Activated CD4-positive, alpha-beta T cell treated with anti-CD3 and anti-CD28 coated beads, Interleukin-2, amount 50 U/mL, for 16 hours (primary cell): ENCODE measurements around the gene EBP.
A peak's percentile ranks its signal among the peaks of the same experiment; 100 is the strongest.
"Not testable (repeated sequence)": the region's sequence is repeated elsewhere in the genome, so short reads cannot be mapped to it uniquely, and the experiment has no call there.

Source experiments
- DNase-seq: peaks from one replicate; pipeline ENCODE4 v3.0.0-alpha.2; 2020

Gene EBP

DNA sequence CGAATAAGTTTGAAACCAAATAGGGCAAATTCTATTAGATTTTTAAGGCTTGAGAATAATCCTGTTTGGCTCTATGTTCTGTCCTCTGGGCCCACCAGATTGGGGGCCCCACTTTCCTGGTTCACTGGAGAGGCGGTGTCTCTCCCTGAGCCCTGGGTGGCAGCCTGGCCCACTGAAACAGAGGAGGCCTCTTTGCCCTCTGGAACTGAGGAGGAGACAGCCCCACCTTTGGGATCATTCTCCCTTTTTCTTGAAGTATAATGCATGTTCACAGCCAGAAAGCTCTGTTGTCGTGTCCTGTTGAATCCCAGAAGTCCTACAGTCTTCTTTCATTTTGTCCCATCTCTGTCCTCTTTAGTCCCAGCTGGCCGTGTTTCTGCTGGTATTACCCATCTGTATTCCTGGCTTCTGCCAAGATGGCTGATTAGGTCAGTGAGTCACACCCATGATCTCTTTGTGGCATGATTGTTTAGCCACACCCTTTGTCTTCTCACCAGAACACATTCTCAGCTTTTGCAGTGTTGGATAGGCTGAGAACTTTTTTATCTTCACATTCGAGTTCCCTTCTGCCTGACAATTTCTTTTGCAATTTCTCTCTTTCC, 9.9 kb downstream of the EBP start:
- DNase-seq = peak; percentile 43

DNA sequence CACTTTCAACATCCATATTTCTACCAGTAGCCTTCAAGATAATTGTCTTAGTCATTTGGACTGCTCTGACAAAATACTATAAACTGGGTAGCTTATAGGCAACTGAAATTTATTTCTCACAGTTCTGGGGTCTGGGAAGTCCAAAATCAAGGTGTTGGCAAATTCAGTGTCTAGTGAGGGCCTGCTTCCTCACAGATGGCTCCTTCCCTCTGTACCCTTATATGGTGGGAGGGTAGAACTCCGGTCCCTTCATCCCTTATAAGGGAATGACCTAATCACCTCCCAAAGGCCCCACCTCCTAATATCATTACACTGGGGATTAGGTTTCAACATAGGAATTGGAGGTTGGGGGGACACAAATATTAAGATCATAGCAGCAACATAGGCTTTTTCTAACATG, 10.6 kb downstream of the EBP start:
- no peak for DNase-seq

DNA sequence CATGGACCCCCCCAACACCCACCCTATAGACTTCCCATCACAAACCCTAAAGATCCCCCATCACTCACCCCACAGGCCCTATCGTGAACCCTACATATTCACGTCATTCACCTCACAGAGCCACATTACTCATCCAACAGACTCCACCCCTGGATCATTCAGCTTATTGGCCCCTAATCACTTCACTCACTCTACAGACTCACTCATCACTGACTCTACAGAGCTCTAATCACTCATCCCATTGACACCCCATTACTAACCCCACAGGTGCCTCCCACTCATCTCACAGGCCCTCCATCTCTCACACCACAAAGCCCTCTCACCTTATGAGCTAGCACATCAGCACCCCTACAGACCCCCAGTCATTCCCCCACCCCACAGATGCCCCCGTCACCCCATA, 11.6 kb downstream of the EBP start:
- DNase-seq = no peak

DNA sequence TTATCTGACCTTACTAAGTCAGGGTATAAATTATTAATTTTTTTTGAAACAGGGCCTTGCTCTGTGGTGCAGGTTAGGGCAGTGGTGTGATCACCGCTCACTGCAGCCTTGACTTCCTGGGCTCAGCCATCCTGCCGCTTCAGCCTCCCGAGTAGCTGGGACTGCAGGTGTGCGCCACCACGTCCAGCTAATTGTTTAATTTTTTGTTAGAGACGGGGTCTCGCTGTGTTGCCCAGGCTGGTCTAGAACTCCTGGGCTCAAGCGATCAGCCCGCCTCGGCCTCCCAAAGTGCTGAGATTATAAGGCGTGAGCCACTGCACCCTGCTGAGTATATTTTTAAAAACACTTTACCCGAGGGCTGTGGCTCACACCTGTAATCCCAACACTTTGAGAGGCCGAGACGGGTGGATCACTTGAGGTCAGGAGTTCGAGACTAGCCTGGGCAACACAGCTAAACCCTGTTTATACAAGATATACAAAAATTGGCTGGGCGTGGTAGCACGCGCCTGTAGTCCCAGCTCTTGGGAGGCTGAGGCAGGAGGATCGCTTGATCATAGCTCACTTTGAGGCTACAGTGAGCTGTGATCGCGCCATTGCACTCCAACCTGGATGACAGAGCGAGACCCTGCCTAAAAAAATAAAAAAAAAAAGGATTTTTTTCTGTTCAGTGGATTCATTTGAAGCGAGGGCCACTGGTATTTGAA, 17.2 kb downstream of the EBP start:
- no peak for DNase-seq

DNA sequence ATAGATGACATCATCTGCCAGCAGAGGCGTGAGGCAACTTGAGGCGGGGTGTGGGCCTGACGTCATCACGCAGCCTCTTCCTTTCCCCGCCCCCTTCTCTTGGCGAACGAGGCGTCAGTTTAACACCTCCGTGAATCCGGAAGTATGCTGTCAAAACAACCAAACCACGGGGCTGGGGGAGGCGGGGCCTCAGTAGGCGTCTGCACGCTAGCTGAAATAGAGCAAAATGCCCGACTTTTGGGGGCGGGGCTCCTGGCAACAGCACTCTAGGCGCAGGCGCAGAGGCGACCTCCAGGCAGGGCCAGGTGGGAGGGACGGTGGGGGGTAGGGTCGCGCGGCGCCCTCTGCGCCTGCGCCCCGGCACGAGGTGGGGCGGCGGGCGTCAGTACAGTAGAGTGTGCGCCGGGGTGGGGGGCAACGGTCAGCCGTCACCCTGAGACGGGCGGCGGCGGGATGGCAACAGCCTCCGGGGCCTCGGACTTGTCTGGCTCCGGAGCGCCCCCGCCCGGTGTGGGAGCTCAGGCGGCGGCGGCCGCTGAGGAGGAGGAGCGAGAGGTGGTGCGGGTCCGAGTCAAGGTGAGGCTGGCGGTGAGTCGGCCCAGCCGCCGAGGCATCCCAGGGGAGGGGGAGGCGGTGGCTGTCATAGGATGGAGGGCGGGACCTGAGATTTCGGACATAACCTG, 17.9 kb downstream of the EBP start, which contains the start of gene TBC1D25:
TBC1D25 (plus strand) TSS at position 370 of the 683 bp plus-strand sequence; CDS start at position 454, 84 bp downstream.
- DNase-seq = peak; percentile 98

DNA sequence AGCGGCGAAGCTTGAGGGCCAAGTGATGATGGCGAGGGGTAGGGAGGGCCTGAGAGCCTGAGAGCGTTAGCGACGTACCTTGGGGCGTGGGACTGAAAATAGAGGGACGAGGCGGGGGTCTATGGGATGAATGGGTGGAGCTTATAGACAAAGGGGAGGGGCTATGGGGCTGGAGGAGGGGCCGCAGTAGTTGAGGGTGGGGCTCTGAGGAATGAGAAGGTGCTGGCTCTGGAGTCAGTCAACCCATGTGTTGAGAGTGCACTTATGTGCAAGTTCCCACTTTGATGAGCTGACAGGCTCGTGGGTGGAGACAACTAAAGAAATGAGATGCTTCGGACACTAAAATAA, 18.4 kb downstream of the EBP start:
- peak; percentile 62 for DNase-seq

DNA sequence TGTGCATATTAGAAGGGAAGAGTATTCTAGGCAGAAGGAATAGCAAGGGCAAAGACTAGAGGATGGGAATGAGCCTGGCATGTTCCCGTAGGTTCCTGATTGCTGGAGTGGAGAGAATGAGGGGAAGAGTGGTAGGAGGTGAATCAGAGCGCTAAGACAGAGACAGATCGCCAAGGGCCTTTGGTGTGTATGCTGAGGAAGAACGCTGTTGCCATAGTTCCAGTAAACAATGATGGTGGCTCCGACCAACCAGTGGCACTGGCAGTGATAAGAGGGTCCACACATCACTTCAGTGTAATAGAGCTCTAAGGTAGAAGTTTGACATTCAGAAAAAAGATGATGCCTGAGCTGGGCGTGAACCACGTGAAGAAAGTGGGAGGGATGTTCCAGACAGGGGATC, 18.9 kb downstream of the EBP start:
- DNase-seq = no peak

DNA sequence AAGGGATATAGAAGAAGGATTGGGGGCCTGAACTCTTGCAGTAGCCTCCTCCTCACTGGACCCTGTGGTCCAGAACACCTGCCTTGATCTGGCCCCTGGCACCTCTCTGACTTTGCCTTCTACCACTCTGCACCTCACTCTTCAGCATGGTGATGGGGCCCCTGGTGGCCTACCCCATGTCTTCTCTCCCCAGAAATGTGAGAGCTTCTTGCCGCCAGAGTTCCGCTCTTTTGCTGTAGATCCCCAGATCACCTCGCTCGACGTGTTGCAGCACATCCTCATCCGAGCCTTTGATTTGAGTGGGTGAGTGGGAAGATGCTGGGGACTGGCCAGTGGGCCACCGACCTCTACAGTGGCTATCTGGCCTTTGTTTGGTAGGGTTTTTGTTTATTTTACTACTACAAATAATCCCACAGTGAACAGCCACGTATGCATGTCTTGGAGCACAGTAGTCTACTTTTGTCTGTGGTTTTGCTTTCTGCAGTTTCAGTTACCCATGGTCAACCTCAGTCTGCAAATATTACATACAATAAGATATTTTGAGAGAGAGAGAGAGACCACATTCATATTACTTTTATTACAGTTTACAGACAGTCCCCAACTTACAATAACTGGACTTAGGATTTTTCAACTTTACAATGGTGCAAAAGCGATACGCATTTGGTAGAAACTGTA, 19.7 kb downstream of the EBP start:
- no peak for DNase-seq

DNA sequence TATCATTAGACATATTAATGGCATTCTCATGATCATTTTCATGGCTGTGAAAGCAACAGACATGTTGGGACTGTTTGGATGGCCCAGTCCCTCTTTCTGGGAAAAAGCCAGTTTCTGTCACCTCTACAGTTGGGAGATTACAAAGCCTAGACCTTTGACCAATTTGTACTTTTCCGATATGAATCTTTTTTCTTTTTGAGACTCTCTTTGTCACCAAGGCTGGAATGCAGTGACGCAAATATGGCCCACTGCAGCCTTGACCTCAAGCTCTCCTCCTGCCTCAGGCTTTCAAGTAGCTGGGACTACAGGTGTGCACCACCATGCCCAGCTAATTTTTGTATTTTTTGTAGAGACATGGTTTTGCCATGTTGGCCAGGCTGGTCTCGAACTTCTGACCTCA, 27.3 kb downstream of the EBP start:
- no peak for DNase-seq

DNA sequence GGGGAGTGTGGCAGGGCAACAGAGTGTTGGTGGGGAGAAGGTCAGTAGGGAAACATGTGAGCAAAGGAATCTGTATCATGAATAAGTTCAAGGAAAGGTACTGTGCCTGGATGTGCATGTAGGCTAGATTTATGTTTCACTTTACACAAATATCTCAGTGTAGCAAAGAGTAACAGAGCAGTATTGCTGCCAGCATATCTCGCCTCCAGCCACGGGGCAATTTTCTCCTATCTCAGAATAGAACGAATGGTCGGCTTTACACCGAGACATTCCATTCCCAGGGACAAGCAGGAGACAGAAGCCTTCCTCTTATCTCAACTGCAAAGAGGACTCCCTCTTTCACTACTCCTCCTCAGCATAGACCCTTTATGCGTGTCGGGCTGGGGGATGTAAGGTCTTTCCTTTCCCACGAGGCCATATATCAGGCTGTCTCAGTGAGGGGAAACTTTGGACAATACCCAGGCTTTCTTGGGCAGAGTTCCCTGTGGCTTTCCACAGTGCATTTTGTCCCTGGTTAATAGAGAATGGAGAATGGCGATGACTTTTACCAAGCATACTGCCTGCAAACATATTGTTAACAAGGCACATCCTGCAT, 34.2 kb downstream of the EBP start:
- not testable (repeated sequence) for DNase-seq

DNA sequence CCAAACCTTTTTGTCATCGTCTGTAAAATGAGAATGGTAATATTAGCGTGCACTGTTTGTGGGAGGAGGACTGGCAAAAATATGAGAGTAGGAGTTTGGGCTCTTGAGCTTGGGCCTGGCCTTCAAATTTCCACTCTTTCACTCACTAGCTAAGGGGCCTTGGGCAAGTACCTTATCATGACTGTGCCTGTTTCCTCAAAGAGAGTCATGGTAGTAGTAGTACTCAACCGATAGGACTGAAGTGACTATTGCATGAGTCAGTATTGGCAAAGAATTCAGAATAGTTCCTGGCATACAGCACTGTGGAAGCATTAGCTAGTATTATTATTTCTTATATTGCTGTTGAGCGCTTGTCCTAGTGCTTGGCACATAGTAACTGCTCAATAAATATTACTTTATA, 36.7 kb downstream of the EBP start:
- DNase-seq = peak; percentile 60

DNA sequence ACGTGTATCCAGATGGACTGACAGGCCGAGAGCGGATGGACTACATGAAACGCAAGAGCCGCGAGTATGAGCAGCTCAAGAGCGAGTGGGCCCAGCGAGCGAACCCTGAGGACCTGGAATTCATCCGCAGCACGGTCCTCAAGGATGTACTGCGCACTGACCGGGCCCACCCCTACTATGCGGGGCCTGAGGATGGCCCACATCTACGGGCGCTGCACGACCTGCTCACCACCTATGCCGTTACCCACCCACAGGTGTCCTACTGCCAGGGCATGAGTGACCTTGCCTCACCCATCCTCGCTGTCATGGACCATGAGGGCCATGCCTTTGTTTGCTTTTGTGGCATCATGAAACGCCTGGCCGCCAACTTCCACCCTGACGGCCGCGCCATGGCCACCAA, 38.0 kb downstream of the EBP start:
- no peak for DNase-seq

DNA sequence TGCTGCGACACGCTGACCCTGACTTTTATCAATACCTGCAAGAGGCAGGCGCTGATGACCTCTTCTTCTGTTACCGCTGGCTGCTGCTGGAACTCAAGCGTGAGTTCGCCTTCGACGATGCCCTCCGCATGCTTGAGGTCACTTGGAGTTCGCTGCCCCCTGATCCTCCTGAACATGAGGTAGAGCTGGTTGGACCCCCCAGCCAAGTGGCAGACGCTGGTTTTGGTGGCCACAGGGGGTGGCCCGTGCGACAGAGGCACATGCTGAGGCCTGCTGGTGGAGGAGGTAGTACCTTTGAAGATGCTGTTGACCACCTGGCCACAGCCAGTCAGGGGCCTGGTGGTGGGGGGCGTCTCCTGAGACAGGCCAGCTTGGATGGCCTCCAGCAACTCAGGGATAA, 38.4 kb downstream of the EBP start:
- no peak for DNase-seq

DNA sequence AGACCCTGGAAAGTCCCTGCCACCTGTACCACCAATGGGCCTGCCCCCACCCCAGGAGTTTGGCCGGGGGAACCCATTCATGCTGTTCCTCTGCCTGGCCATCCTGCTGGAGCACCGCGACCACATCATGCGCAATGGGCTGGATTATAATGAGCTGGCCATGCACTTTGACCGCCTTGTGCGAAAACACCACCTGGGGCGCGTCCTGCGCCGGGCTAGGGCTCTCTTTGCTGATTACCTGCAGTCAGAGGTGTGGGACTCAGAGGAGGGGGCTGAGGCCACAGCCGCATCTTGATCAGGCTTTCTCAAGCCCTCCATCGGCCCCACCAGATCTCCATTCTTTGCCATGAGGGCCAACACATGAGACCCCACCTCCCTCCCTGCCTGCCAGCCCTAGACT, 39.1 kb downstream of the EBP start:
- DNase-seq = no peak

DNA sequence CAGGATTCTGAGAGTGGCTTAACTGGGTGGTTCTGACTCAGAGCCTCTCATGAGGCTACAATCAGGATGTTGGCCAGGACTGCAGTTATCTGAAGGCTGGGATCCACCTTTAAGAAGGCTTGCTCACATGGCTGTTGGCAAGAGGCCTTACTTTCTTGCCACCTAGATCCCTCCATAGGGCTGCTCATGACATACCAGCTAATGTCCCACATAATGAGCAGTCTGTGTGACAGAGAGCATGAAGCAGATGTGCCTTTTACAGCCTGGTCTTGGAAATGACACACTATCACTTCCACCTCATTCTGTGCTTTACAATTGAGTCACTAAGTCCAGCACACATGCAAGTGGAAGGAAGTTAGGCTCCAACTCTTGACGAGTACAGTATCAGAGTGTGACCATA, 48.4 kb downstream of the EBP start:
- DNase-seq = peak; percentile 88

DNA sequence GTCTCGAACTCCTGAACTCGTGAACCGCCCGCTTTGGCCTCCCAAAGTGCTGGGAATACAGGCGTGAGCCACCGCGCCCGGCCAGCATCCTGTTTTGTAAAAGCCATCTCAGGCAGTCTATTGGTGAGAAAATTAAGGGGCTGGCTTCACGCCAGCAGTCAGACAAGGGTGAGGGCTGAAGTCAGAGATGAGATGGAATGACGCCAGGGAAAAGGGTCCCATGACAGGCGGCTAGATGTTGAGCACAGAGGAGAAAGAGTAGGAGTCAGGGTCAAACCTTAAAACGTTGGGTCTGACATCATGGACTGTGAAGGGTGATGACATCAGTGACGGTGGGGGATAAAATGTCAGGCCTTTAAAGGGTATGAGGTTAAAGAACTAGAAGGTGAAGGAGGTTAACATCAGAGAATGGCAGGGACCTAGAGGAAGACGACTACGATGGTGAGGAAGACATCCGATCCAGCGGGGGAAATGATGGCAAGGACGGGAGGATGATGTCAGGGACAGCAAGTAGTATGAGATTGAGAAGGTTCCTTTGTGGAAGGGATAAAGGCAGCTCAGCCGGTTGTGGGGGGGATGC, 52.2 kb downstream of the EBP start:
- DNase-seq = no peak

DNA sequence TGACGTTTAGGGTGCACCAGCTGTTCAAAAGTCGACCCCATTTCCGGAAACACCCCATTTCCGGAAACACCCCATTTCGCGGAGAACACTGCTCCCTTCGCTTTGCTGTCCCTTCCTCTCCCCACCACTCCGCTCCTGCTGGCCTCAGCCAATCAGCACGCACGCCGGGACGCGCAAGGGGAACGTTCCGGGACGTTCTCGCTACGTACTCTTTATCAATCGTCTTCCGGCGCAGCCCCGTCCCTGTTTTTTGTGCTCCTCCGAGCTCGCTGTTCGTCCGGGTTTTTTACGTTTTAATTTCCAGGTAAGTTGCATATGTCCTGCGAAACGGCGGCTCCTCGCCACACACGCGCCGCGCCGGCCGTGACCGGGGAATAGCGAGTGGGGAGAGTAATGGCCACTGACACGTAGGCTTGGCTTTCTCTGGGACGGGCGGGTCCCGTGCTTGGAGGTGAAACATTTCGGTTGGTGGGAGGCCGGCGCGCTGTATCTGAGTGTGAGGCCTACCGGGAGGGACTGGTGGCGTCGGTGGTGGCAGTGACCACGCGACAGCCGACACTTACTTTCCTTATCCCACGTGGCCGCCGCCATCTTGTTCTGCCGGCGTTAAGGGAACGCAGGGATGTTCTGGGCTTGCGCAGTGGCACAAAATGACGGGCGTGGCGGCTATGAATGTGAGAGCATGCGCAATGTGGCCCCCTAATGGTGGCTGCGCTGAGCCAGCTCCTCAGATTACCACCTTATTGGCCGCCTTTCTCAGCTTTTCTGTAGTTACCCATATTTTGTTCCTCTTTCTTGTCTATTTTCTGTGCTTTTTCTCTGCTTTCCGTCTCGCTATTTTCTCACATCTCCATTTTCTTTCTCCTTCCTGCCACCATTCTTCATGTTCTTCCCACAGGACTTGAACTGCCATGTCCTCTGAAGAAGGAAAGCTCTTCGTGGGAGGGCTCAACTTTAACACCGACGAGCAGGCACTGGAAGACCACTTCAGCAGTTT, 53.0 kb downstream of the EBP start, which contains the start of gene RBM3:
RBM3 (plus strand) TSS at position 215 of the 997 bp plus-strand sequence; CDS start at position 912, 697 bp downstream.
- peak; percentile 95 for DNase-seq

DNA sequence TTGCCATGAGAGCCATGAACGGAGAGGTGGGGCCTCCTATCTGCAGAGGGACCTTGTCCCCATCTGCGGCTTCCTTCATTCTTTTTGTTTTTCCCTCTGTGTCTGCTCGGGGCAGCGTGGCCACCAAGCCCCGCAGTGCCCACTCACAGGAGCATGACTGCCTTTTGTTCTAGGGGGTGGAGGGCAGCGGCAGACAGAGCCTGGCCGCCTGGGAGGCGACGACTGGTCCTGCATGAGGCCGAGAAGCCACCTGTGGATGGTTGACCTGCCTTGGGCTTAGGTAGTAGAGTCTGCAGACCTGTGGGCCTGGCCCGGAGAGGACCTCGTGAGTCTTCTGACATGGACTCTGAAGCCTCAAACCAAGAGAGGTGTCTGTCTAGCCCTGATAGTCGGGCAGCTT, 54.0 kb downstream of the EBP start:
- DNase-seq = no peak

DNA sequence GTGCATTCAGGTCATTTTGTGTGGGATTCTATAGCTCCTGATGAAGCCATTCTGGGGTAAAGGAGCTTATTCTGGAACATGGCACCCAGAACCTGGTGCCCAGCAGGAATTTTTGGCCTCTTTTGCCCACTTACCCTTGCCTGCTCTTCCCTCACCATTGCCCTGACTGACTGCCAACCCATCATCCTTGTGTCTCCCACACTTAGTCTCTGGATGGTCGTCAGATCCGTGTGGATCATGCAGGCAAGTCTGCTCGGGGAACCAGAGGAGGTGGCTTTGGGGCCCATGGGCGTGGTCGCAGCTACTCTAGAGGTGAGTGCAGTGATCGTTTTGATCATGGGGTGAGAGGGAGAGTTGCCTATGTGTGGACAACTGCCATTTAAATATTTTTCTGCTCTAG, 54.5 kb downstream of the EBP start:
- DNase-seq = no peak
